Endodermal cell (in vitro differentiated cells): ENCODE measurements around the gene COLGALT1. TPM values are rescaled to one million over a fixed set of nuclear protein-coding genes. Genes with fewer than 3 reads are reported as not detected.

ENCODE experiments used
- DNase-seq: peaks from one replicate; pipeline ENCODE4 v3.0.0-alpha.2; 2017
- H3K27ac ChIP-seq: 2 replicates; pipeline ENCODE4 v1.5.1; 2013; ENCODE audit warnings: mild to moderate bottlenecking, low read depth, low read length, moderate library complexity
- H3K27me3 ChIP-seq: 2 replicates; pipeline ENCODE4 v1.6.1; 2013; ENCODE audit warnings: mild to moderate bottlenecking, low read length, moderate library complexity; ENCODE audit not compliant: insufficient read depth, control insufficient read depth, poor library complexity, severe bottlenecking
- H3K36me3 ChIP-seq: 2 replicates; pipeline ENCODE4 v1.7.0; 2013; ENCODE audit warnings: mild to moderate bottlenecking, low read length, moderate library complexity; ENCODE audit not compliant: control insufficient read depth, insufficient read depth
- H3K4me1 ChIP-seq: one replicate; pipeline ENCODE4 v1.7.0; 2013; ENCODE audit warnings: low read length; ENCODE audit not compliant: control insufficient read depth, insufficient read depth
- H3K4me3 ChIP-seq: 2 replicates; pipeline ENCODE4 v1.5.1; 2013; ENCODE audit warnings: mild to moderate bottlenecking, low read length, moderate library complexity
- H3K9ac ChIP-seq: 2 replicates; pipeline ENCODE4 v1.6.1; 2013; ENCODE audit warnings: mild to moderate bottlenecking, low read length, moderate library complexity; ENCODE audit not compliant: poor library complexity, severe bottlenecking; ENCODE audit errors: extremely low read depth
- H3K9me3 ChIP-seq: 2 replicates; pipeline ENCODE4 v1.6.1; 2013; ENCODE audit warnings: mild to moderate bottlenecking, low read length, moderate library complexity; ENCODE audit not compliant: control insufficient read depth
- H3K27ac Mint-ChIP-seq: 2 replicates; pipeline ENCODE4 v1.8.0; 2020; ENCODE audit warnings: mixed read lengths
- H3K27me3 Mint-ChIP-seq: 2 replicates; pipeline ENCODE4 v1.8.0; 2021; ENCODE audit warnings: mild to moderate bottlenecking, mixed read lengths; ENCODE audit not compliant: insufficient read depth
- H3K36me3 Mint-ChIP-seq: 2 replicates; pipeline ENCODE4 v1.8.0; 2020; ENCODE audit warnings: low read depth, mixed read lengths
- H3K4me1 Mint-ChIP-seq: 2 replicates; pipeline ENCODE4 v1.8.0; 2020; ENCODE audit warnings: mixed read lengths
- H3K4me3 Mint-ChIP-seq: 2 replicates; pipeline ENCODE4 v1.8.0; 2020; ENCODE audit warnings: mild to moderate bottlenecking, moderate library complexity, mixed read lengths
- H3K9me3 Mint-ChIP-seq: 2 replicates; pipeline ENCODE4 v1.8.0; 2020; ENCODE audit warnings: mild to moderate bottlenecking, mixed read lengths
- CTCF ChIP-seq: fragments of 200-600 bp; sonication (generic); conservative IDR thresholded peaks from 2 replicates; pipeline ENCODE4 v1.5.0; 2021; ENCODE audit warnings: antibody characterized with exemption, mild to moderate bottlenecking
- WGBS, 2 experiments: methylation state at CpG; one replicate each; pipeline versions ENCODE4 v1.1.5 to v1.1.7; 2013; ENCODE audit warnings: missing lambda C conversion rate in 2 of 2, mixed read lengths in 1 of 2; ENCODE audit not compliant: insufficient coverage in 1 of 2, insufficient read length in 1 of 2; 5-methylcytosine and 5-hydroxymethylcytosine counted together
- total RNA-seq, 2 donors: library from RNA; stranded (reverse); fragmentation: NEBNext Ultra II Directional in 1 of 2; extraction: Animal tissue kit (Norgen Biotek cat#: 25700) in 1 of 2; gene quantifications; 2 replicates in 1 of 2; 3 replicates in 1 of 2; pipeline ENCODE4 v1.2.1, GENCODE V29; 2021

Gene COLGALT1
- total RNA-seq, 2 donors from 2014 or later = 61.2 to 68.3 TPM

- H3K36me3 ChIP-seq = no peaks in the 10 kb centered on the region
- Mint-ChIP-seq H3K27me3 (no peaks in the 10 kb centered on the region), H3K36me3 (peaks cover 6% of the 10 kb centered on the region), H3K9me3 (no peaks in the 10 kb centered on the region), H3K27ac (peak overlapping the region; percentile 98), H3K4me1 (peaks cover 6% of the 10 kb centered on the region), H3K4me3 (peak overlapping the region; percentile 88)
- peak overlapping the region; percentile 37 for H3K27ac ChIP-seq
- H3K4me1 ChIP-seq = no peaks in the 10 kb centered on the region
- WGBS, 2 experiments = 85 to 94% methylated on average over 5 to 13 of the region's 13 CpGs
- DNase-seq = no peak
- H3K4me3 ChIP-seq = peak overlapping the region; percentile 86
- TF ChIP-seq CTCF = no peak
- no peaks in the 10 kb centered on the region for H3K9me3 ChIP-seq
- H3K9ac ChIP-seq = peak overlapping the region; percentile 72
- no peaks in the 10 kb centered on the region for H3K27me3 ChIP-seq
Measured at GRCh38 chr19:17510220-17510993, 45.0 kb upstream of the COLGALT1 start.

GRCh38 chr19:17511724-17512573 lies 43.5 kb upstream of the COLGALT1 start:
- 3 to 5% methylated on average over 43 to 82 of the region's 82 CpGs for WGBS, 2 experiments
- Mint-ChIP-seq H3K4me3 (peak overlapping the region; percentile 88), H3K27ac (peak overlapping the region; percentile 70), H3K9me3 (peaks cover 3% of the 10 kb centered on the region), H3K27me3 (no peaks in the 10 kb centered on the region), H3K36me3 (peaks cover 21% of the 10 kb centered on the region), H3K4me1 (peaks cover 6% of the 10 kb centered on the region)
- H3K27ac ChIP-seq = peak overlapping the region; percentile 87
- H3K4me1 ChIP-seq = no peaks in the 10 kb centered on the region
- H3K9me3 ChIP-seq = peaks cover 11% of the 10 kb centered on the region
- peak overlapping the region; percentile 86 for H3K4me3 ChIP-seq
- H3K36me3 ChIP-seq = peaks cover 8% of the 10 kb centered on the region
- no peaks in the 10 kb centered on the region for H3K27me3 ChIP-seq
- peak overlapping the region; percentile 72 for H3K9ac ChIP-seq
- DNase-seq = peak; percentile 92
- TF ChIP-seq CTCF = peak; percentile 39

- TF ChIP-seq CTCF = no peak
- no peaks in the 10 kb centered on the region for H3K4me1 ChIP-seq
- peaks cover 17% of the 10 kb centered on the region for H3K9me3 ChIP-seq
- DNase-seq = no peak
- H3K36me3 ChIP-seq = peaks cover 13% of the 10 kb centered on the region
- peaks cover 9% of the 10 kb centered on the region for H3K9me3 Mint-ChIP-seq
- H3K27me3 ChIP-seq = no peaks in the 10 kb centered on the region
- H3K4me3 ChIP-seq = peak overlapping the region; percentile 86
- H3K4me1 Mint-ChIP-seq = peaks cover 6% of the 10 kb centered on the region
- WGBS, 2 experiments = 75 to 85% methylated on average over 9 of the region's 9 CpGs
- peaks cover 26% of the 10 kb centered on the region for H3K36me3 Mint-ChIP-seq
- H3K27ac Mint-ChIP-seq = peak overlapping the region; percentile 70
- peak overlapping the region; percentile 72 for H3K9ac ChIP-seq
- peak overlapping the region; percentile 60 for H3K27ac ChIP-seq
- peak overlapping the region; percentile 88 for H3K4me3 Mint-ChIP-seq
- H3K27me3 Mint-ChIP-seq = no peaks in the 10 kb centered on the region
Measured at GRCh38 chr19:17512574-17512939, 42.9 kb upstream of the COLGALT1 start.
